SK-N-MC (cell line): ENCODE measurements around the gene GPATCH4.

ENCODE experiments used
- EZH2 ChIP-seq: fragments of 200-600 bp; sonication (generic); IDR thresholded peaks from one replicate; pipeline ENCODE4 v1.6.1; 2017; ENCODE audit warnings: antibody characterized with exemption
- POLR2AphosphoS5 ChIP-seq: IDR thresholded peaks from 2 replicates; pipeline ENCODE4 v1.6.1; 2012; ENCODE audit warnings: mild to moderate bottlenecking, low read depth, low read length, borderline replicate concordance

DNA sequence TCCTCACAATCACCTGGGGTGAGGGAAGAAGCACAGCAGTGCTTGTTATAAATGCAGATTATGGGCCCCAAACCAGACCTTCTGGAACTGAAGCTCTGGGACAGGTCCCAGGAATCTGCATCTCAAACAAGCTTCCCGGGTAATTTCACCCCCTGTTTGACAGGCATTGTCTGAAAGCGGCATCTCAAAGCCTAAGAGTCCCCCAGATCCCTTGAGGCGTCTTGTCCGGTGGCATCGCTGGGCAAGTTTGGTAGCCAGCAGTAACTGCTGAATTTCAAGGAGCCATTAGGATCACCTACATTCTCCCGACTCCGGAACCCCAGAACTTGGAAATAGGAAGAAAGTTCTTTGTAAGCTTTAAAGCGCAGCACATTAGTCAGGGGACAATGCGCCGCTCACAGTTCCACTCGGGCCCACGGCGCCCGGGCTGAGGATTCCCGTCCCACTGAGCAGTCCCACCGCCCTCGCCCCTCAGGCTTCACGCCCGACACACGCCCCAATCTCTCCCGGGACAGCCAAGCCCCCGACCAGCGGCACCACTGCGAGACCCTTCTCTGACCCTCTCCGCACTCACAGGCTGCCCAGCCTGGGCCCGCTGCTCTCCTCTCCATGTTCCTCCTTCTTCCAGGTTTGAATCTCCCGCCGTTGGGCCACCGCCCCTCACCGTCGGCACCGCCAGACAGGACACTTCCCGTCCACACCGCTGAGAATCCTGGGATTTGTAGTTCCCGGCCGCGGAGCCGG, 29.2 kb downstream of the GPATCH4 start, which contains the start of gene IQGAP3:
- no peak for TF ChIP-seq EZH2
- peak; percentile 47; the same call in 1 of the 2 replicates for TF ChIP-seq POLR2AphosphoS5
